Mesodermal cell (in vitro differentiated cells): Measurements from ENCODE around the gene CRYBB1.

Experiments used
- H3K27ac ChIP-seq: 2 replicates; pipeline ENCODE4 v1.7.0; 2013; ENCODE audit warnings: mild to moderate bottlenecking, low read depth, low read length, moderate library complexity; ENCODE audit not compliant: severe bottlenecking
- H3K36me3 ChIP-seq: 2 replicates; pipeline ENCODE4 v1.7.1; 2013; ENCODE audit warnings: mild to moderate bottlenecking, low read length, moderate library complexity; ENCODE audit not compliant: control insufficient read depth, insufficient read depth
- H3K4me1 ChIP-seq: one replicate; pipeline ENCODE4 v1.7.1; 2013; ENCODE audit warnings: mild to moderate bottlenecking, low read length; ENCODE audit not compliant: insufficient read depth, control insufficient read depth, poor library complexity, severe bottlenecking
- H3K4me3 ChIP-seq: 2 replicates; pipeline ENCODE4 v1.7.0; 2013; ENCODE audit warnings: low read length, control low read depth, mild to moderate bottlenecking; ENCODE audit not compliant: insufficient read depth, poor library complexity, severe bottlenecking; ENCODE audit errors: extremely low read depth
- H3K9me3 ChIP-seq: 2 replicates; pipeline ENCODE4 v1.7.1; 2013; ENCODE audit warnings: mild to moderate bottlenecking, low read length, moderate library complexity; ENCODE audit not compliant: control insufficient read depth
- WGBS, 2 experiments: methylation state at CpG; one replicate each; pipeline ENCODE4 v1.1.5; 2013; ENCODE audit warnings: missing lambda C conversion rate in 2 of 2; ENCODE audit not compliant: insufficient coverage in 2 of 2; 5-methylcytosine and 5-hydroxymethylcytosine counted together

The CRYBB1 gene

GRCh38 chr22:26565181-26565580 lies 52.6 kb downstream of the CRYBB1 start:
- H3K9me3 ChIP-seq = no peaks in the 10 kb centered on the region
- H3K27ac ChIP-seq = no peak overlapping the region
- no peak overlapping the region for H3K4me3 ChIP-seq
- H3K4me1 ChIP-seq = peaks cover 19% of the 10 kb centered on the region
- peaks cover 21% of the 10 kb centered on the region for H3K36me3 ChIP-seq
- 92 to 95% methylated on average over 6 of the region's 6 CpGs for WGBS, 2 experiments

- Histone ChIP-seq H3K36me3 (peaks cover 21% of the 10 kb centered on the region), H3K9me3 (no peaks in the 10 kb centered on the region), H3K27ac (no peak overlapping the region), H3K4me3 (no peak overlapping the region), H3K4me1 (peaks cover 19% of the 10 kb centered on the region)
- WGBS, 2 experiments = 83 to 94% methylated on average over 2 to 3 of the region's 3 CpGs
These were observed 53.2 kb downstream of the CRYBB1 start for GRCh38 chr22:26564672-26565071.

GRCh38 chr22:26564181-26564580 lies 53.6 kb downstream of the CRYBB1 start:
- peaks cover 18% of the 10 kb centered on the region for H3K36me3 ChIP-seq
- H3K9me3 ChIP-seq = no peaks in the 10 kb centered on the region
- no peak overlapping the region for H3K4me3 ChIP-seq
- H3K4me1 ChIP-seq = peaks cover 19% of the 10 kb centered on the region
- 94 to 100% methylated on average over 4 to 7 of the region's 8 CpGs for WGBS, 2 experiments
- no peak overlapping the region for H3K27ac ChIP-seq

GRCh38 chr22:26563022-26563421 lies 54.8 kb downstream of the CRYBB1 start:
- Histone ChIP-seq H3K36me3 (peaks cover 15% of the 10 kb centered on the region), H3K9me3 (no peaks in the 10 kb centered on the region), H3K4me3 (no peak overlapping the region), H3K27ac (no peak overlapping the region), H3K4me1 (peaks cover 18% of the 10 kb centered on the region)
- 76 to 90% methylated on average over 3 to 4 of the region's 5 CpGs for WGBS, 2 experiments

GRCh38 chr22:26561756-26562417 lies 55.9 kb downstream of the CRYBB1 start:
- Histone ChIP-seq H3K4me3 (no peak overlapping the region), H3K9me3 (no peaks in the 10 kb centered on the region), H3K4me1 (peaks cover 11% of the 10 kb centered on the region), H3K27ac (no peak overlapping the region), H3K36me3 (peaks cover 19% of the 10 kb centered on the region)
- 73 to 83% methylated on average over 7 of the region's 9 CpGs for WGBS, 2 experiments

GRCh38 chr22:26559961-26560575 lies 57.8 kb downstream of the CRYBB1 start:
- Histone ChIP-seq H3K36me3 (peaks cover 17% of the 10 kb centered on the region), H3K4me3 (no peak overlapping the region), H3K27ac (no peak overlapping the region), H3K9me3 (no peaks in the 10 kb centered on the region), H3K4me1 (peaks cover 10% of the 10 kb centered on the region)
- WGBS, 2 experiments = 91 to 95% methylated on average over 10 to 12 of the region's 13 CpGs

- Histone ChIP-seq H3K9me3 (no peaks in the 10 kb centered on the region), H3K27ac (no peak overlapping the region), H3K4me3 (no peak overlapping the region), H3K4me1 (peaks cover 19% of the 10 kb centered on the region), H3K36me3 (peaks cover 6% of the 10 kb centered on the region)
- 70% methylated on average over 3 of the region's 3 CpGs; no CpG with 5 or more reads in 1 of the 2 experiments for WGBS, 2 experiments
These were observed 59.5 kb downstream of the CRYBB1 start for GRCh38 chr22:26558248-26558895.

- Histone ChIP-seq H3K4me3 (no peak overlapping the region), H3K9me3 (no peaks in the 10 kb centered on the region), H3K36me3 (peaks cover 6% of the 10 kb centered on the region), H3K4me1 (peaks cover 21% of the 10 kb centered on the region), H3K27ac (no peak overlapping the region)
- WGBS, 2 experiments = 95 to 100% methylated on average over 2 to 5 of the region's 5 CpGs
These were observed 60.9 kb downstream of the CRYBB1 start for GRCh38 chr22:26556904-26557303.

- Histone ChIP-seq H3K4me1 (peaks cover 31% of the 10 kb centered on the region), H3K4me3 (no peak overlapping the region), H3K9me3 (no peaks in the 10 kb centered on the region), H3K27ac (no peak overlapping the region), H3K36me3 (peaks cover 6% of the 10 kb centered on the region)
- WGBS, 2 experiments = 87 to 89% methylated on average over 8 to 11 of the region's 11 CpGs
These were observed 62.3 kb downstream of the CRYBB1 start for GRCh38 chr22:26555478-26555877.

GRCh38 chr22:26554956-26555355 lies 62.9 kb downstream of the CRYBB1 start:
- 39 to 63% methylated on average over 4 to 6 of the region's 6 CpGs for WGBS, 2 experiments
- peaks cover 36% of the 10 kb centered on the region for H3K4me1 ChIP-seq
- peaks cover 6% of the 10 kb centered on the region for H3K36me3 ChIP-seq
- H3K27ac ChIP-seq = no peak overlapping the region
- H3K9me3 ChIP-seq = no peaks in the 10 kb centered on the region
- no peak overlapping the region for H3K4me3 ChIP-seq
